GM12878 (cell line): ENCODE measurements around the gene PRKCQ.

Experiments used
- BACH1 ChIP-seq: fragments of 450-650 bp; IDR thresholded peaks from 2 replicates; pipeline ENCODE4 v1.6.1; 2017; ENCODE audit warnings: mild to moderate bottlenecking, borderline replicate concordance
- BCLAF1 ChIP-seq: fragments of 450-650 bp; IDR thresholded peaks from 2 replicates; pipeline ENCODE4 v1.6.1; 2017; ENCODE audit warnings: antibody characterized with exemption, mild to moderate bottlenecking, moderate library complexity
- CHD1 ChIP-seq: IDR thresholded peaks from 2 replicates; pipeline ENCODE4 v1.6.1; 2012; ENCODE audit warnings: low read depth, low read length, improper control_type of control experiment
- HDGF ChIP-seq: fragments of 450-650 bp; IDR thresholded peaks from 2 replicates; pipeline ENCODE4 v1.6.1; 2016; ENCODE audit warnings: antibody characterized with exemption
- POLR2AphosphoS5 ChIP-seq: IDR thresholded peaks from 2 replicates; pipeline ENCODE4 v1.6.1; 2011; ENCODE audit warnings: mild to moderate bottlenecking, low read length, inconsistent platforms
- SMC3 ChIP-seq: IDR thresholded peaks from 2 replicates; pipeline ENCODE4 v1.6.1; 2011; ENCODE audit warnings: low read length, improper control_type of control experiment, borderline replicate concordance
- SPI1 ChIP-seq: IDR thresholded peaks from 2 replicates; pipeline ENCODE4 v1.6.1; 2011; ENCODE audit warnings: low read depth, mild to moderate bottlenecking, low read length, moderate library complexity, borderline replicate concordance; ENCODE audit not compliant: insufficient read depth
- SUZ12 ChIP-seq: fragments of 200-600 bp; sonication (generic); IDR thresholded peaks from one replicate; pipeline ENCODE4 v1.6.1; 2018; ENCODE audit warnings: antibody characterized with exemption, mild to moderate bottlenecking; ENCODE audit not compliant: unreplicated experiment
- TF ChIP-seq, protein P1 (sequence below), 3 experiments: IDR thresholded peaks in 2 of 3; conservative IDR thresholded peaks in 1 of 3; 2 replicates each; pipeline ENCODE4 v1.5.1; 2011; ENCODE audit warnings: low read depth in 3 of 3, low read length in 3 of 3, mild to moderate bottlenecking in 3 of 3, control low read depth in 2 of 3, moderate library complexity in 2 of 3, inconsistent platforms in 1 of 3, mixed read lengths in 1 of 3; ENCODE audit not compliant: control insufficient read depth in 2 of 3, insufficient read depth in 1 of 3; ENCODE audit errors: extremely low read depth in 1 of 3

GRCh38 chr10:6507311-6507710 is 72.8 kb downstream of the PRKCQ start:
- no peak for TF ChIP-seq HDGF
- no peak for TF ChIP-seq CHD1
- TF ChIP-seq POLR2AphosphoS5: no peak
- no peak for TF ChIP-seq SUZ12
- TF ChIP-seq BCLAF1: no peak
- no peak for TF ChIP-seq SPI1
- TF ChIP-seq, protein P1, sequence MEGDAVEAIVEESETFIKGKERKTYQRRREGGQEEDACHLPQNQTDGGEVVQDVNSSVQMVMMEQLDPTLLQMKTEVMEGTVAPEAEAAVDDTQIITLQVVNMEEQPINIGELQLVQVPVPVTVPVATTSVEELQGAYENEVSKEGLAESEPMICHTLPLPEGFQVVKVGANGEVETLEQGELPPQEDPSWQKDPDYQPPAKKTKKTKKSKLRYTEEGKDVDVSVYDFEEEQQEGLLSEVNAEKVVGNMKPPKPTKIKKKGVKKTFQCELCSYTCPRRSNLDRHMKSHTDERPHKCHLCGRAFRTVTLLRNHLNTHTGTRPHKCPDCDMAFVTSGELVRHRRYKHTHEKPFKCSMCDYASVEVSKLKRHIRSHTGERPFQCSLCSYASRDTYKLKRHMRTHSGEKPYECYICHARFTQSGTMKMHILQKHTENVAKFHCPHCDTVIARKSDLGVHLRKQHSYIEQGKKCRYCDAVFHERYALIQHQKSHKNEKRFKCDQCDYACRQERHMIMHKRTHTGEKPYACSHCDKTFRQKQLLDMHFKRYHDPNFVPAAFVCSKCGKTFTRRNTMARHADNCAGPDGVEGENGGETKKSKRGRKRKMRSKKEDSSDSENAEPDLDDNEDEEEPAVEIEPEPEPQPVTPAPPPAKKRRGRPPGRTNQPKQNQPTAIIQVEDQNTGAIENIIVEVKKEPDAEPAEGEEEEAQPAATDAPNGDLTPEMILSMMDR (IDR thresholded peaks at IDR 0.05 in 2 of 3, conservative IDR thresholded peaks at IDR 0.05 in 1 of 3; ENCODE audit: control insufficient read depth in 2 of 3, extremely low read depth in 1 of 3, insufficient read depth in 1 of 3, low read depth in 3 of 3, low read length in 3 of 3): no peak
- no peak for TF ChIP-seq SMC3
- no peak for TF ChIP-seq BACH1
